Peyer's patch (tissue), 4 donors: ENCODE measurements around the gene IRF2BP2. TPM values are rescaled to one million over a fixed set of nuclear protein-coding genes. Genes with fewer than 3 reads are reported as not detected.

Source experiments
- DNase-seq, 3 donors: peaks; one replicate each; pipeline ENCODE4 v3.0.0-alpha.2; 2017 to 2019
- H3K27ac ChIP-seq, 4 donors: fragments of 200-600 bp; sonication (generic); one replicate each; pipeline ENCODE4 v1.5.1; 2016 to 2019
- H3K27me3 ChIP-seq, 2 donors: fragments of 200-600 bp; sonication (generic); one replicate each; pipeline ENCODE4 v1.5.1; 2019
- H3K36me3 ChIP-seq, 3 donors: fragments of 200-600 bp; sonication (generic); one replicate each; pipeline ENCODE4 v1.5.1; 2016 to 2019
- H3K4me1 ChIP-seq, 4 donors: fragments of 200-600 bp; sonication (generic); one replicate each; pipeline ENCODE4 v1.5.1; 2016 to 2019
- H3K4me3 ChIP-seq, 4 donors: fragments of 200-600 bp; sonication (generic); 1 replicate in 3 of 4; 2 replicates in 1 of 4; pipeline ENCODE4 v1.5.1; 2016 to 2019; ENCODE audit warnings: mild to moderate bottlenecking in 1 of 4
- H3K9me3 ChIP-seq, 4 donors: fragments of 200-600 bp; sonication (generic); one replicate each; pipeline ENCODE4 v1.5.1; 2016 to 2019; ENCODE audit warnings: mild to moderate bottlenecking in 1 of 4
- CTCF ChIP-seq, 6 experiments: fragments of 450-650 bp in 4 of 6; fragments of 200-600 bp in 2 of 6; sonication (generic) in 1 of 6; IDR thresholded peaks; one replicate each; pipeline ENCODE4 v1.5.1; 2017 to 2019; ENCODE audit warnings: antibody characterized with exemption in 6 of 6, mild to moderate bottlenecking in 3 of 6, moderate library complexity in 1 of 6
- POLR2A ChIP-seq, 2 donors: fragments of 450-650 bp; IDR thresholded peaks; one replicate each; pipeline ENCODE4 v1.5.1; 2017; ENCODE audit warnings: antibody characterized with exemption in 2 of 2, mild to moderate bottlenecking in 2 of 2, moderate library complexity in 2 of 2
- total RNA-seq, 4 donors: library from RNA; depleted of rRNA; stranded (reverse); fragments of >200 nt; gene quantifications; one replicate each; pipeline ENCODE4 v1.1.0, GENCODE V29; 2016

IRF2BP2 gene
- total RNA-seq, 4 donors from 2014 or later: 73.4 to 99.6 (median 86.5) TPM

GRCh38 chr1:234605399-234605982 lies 4.5 kb downstream of the IRF2BP2 start:
- TF ChIP-seq CTCF (IDR thresholded peaks at IDR 0.05) (no peak), POLR2A (IDR thresholded peaks at IDR 0.05) (no peak)
- H3K36me3 ChIP-seq: peaks cover 0 to 24% (median 0%) of the 10 kb centered on the region in 3 donors
- H3K27ac ChIP-seq: peak overlapping the region; percentile 97 to 100 (median 99)

GRCh38 chr1:234604495-234605398 lies 5.2 kb downstream of the IRF2BP2 start:
- Histone ChIP-seq H3K4me1 (peaks cover 0 to 36% (median 20%) of the 10 kb centered on the region in 4 donors), H3K4me3 (peak overlapping the region; percentile 70 to 89 (median 86)), H3K27ac (peak overlapping the region; percentile 97 to 100 (median 99)), H3K36me3 (peaks cover 0 to 24% (median 0%) of the 10 kb centered on the region in 3 donors), H3K9me3 (no peaks in the 10 kb centered on the region), H3K27me3 (no peaks in the 10 kb centered on the region)
- no peak for DNase-seq
- no peak for TF ChIP-seq CTCF (IDR thresholded peaks at IDR 0.05)
- peak in 1 of 2 donors; percentile 73 for TF ChIP-seq POLR2A (IDR thresholded peaks at IDR 0.05)

More at GRCh38 chr1:234605399-234605982, 4.5 kb downstream of the IRF2BP2 start:
- no peaks in the 10 kb centered on the region for H3K9me3 ChIP-seq
- peaks cover 0 to 36% (median 20%) of the 10 kb centered on the region in 4 donors for H3K4me1 ChIP-seq
- DNase-seq: no peak
- H3K4me3 ChIP-seq: peak overlapping the region; percentile 70 to 89 (median 86)
- H3K27me3 ChIP-seq: no peaks in the 10 kb centered on the region

- H3K4me3 ChIP-seq: peak overlapping the region in 2 of 4 donors; percentile 87 to 89
These were observed 6.5 kb downstream of the IRF2BP2 start for GRCh38 chr1:234603221-234604204.

GRCh38 chr1:234602334-234603220 lies 7.4 kb downstream of the IRF2BP2 start:
- H3K36me3 ChIP-seq: peaks cover 0 to 12% (median 0%) of the 10 kb centered on the region in 3 donors
- DNase-seq: peak in 2 of 3 donors; percentile 22 to 69

More at GRCh38 chr1:234603221-234604204, 6.5 kb downstream of the IRF2BP2 start:
- peak in 1 of 2 donors; percentile 7 for TF ChIP-seq POLR2A (IDR thresholded peaks at IDR 0.05)
- TF ChIP-seq CTCF (IDR thresholded peaks at IDR 0.05): no peak
- Histone ChIP-seq H3K9me3 (no peaks in the 10 kb centered on the region), H3K27ac (peak overlapping the region; percentile 97 to 100 (median 99)), H3K36me3 (peaks cover 0 to 17% (median 0%) of the 10 kb centered on the region in 3 donors), H3K27me3 (no peaks in the 10 kb centered on the region), H3K4me1 (peaks cover 0 to 44% (median 26%) of the 10 kb centered on the region in 4 donors)
- no peak for DNase-seq

More at GRCh38 chr1:234602334-234603220, 7.4 kb downstream of the IRF2BP2 start:
- Histone ChIP-seq H3K27ac (peak overlapping the region; percentile 97 to 100 (median 99)), H3K27me3 (no peaks in the 10 kb centered on the region), H3K4me3 (peak overlapping the region in 1 of 4 donors; percentile 87), H3K4me1 (peaks cover 0 to 46% (median 29%) of the 10 kb centered on the region in 4 donors), H3K9me3 (no peaks in the 10 kb centered on the region)
- TF ChIP-seq CTCF (IDR thresholded peaks at IDR 0.05) (no peak), POLR2A (IDR thresholded peaks at IDR 0.05) (peak; percentile 31 to 75)
